Measurements from ENCODE around the gene ADCY7. TPM values are rescaled to one million over a fixed set of nuclear protein-coding genes. Genes with fewer than 3 reads are reported as not detected.

The ADCY7 gene
- total RNA-seq, 1 donor from 2014 or later: 4.6 TPM

GRCh38 chr16:50302472-50303005, 36.2 kb downstream of the ADCY7 start:
- TF ChIP-seq CTCF (IDR thresholded peaks at IDR 0.05): no peak
- H3K4me1 Mint-ChIP-seq (ENCODE audit: unreplicated experiment): peaks cover 7% of the 10 kb centered on the region
- peak; percentile 73 for DNase-seq (ENCODE audit: extremely low spot score, unreplicated experiment)
- no peaks in the 10 kb centered on the region for H3K27me3 Mint-ChIP-seq (ENCODE audit: unreplicated experiment)
- H3K27ac Mint-ChIP-seq (ENCODE audit: unreplicated experiment): no peak overlapping the region
- H3K4me3 Mint-ChIP-seq (ENCODE audit: unreplicated experiment): no peak overlapping the region
- H3K9me3 Mint-ChIP-seq (ENCODE audit: unreplicated experiment): no peaks in the 10 kb centered on the region
- no peaks in the 10 kb centered on the region for H3K36me3 Mint-ChIP-seq (ENCODE audit: unreplicated experiment)

GRCh38 chr16:50303041-50303604, 36.8 kb downstream of the ADCY7 start:
- Mint-ChIP-seq H3K4me3 (ENCODE audit: unreplicated experiment) (no peak overlapping the region), H3K9me3 (ENCODE audit: unreplicated experiment) (no peaks in the 10 kb centered on the region), H3K27me3 (ENCODE audit: unreplicated experiment) (no peaks in the 10 kb centered on the region), H3K36me3 (ENCODE audit: unreplicated experiment) (no peaks in the 10 kb centered on the region), H3K4me1 (ENCODE audit: unreplicated experiment) (peaks cover 7% of the 10 kb centered on the region), H3K27ac (ENCODE audit: unreplicated experiment) (no peak overlapping the region)
- TF ChIP-seq CTCF (IDR thresholded peaks at IDR 0.05): no peak
- DNase-seq (ENCODE audit: extremely low spot score, unreplicated experiment): peak; percentile 49

GRCh38 chr16:50303605-50304466, 37.5 kb downstream of the ADCY7 start:
- H3K27ac Mint-ChIP-seq (ENCODE audit: unreplicated experiment): no peak overlapping the region
- H3K4me1 Mint-ChIP-seq (ENCODE audit: unreplicated experiment): peaks cover 7% of the 10 kb centered on the region
- no peaks in the 10 kb centered on the region for H3K36me3 Mint-ChIP-seq (ENCODE audit: unreplicated experiment)
- DNase-seq (ENCODE audit: extremely low spot score, unreplicated experiment): peak; percentile 79
- no peak overlapping the region for H3K4me3 Mint-ChIP-seq (ENCODE audit: unreplicated experiment)
- no peak for TF ChIP-seq CTCF (IDR thresholded peaks at IDR 0.05)
- H3K27me3 Mint-ChIP-seq (ENCODE audit: unreplicated experiment): no peaks in the 10 kb centered on the region
- H3K9me3 Mint-ChIP-seq (ENCODE audit: unreplicated experiment): no peaks in the 10 kb centered on the region

GRCh38 chr16:50304467-50305440, 38.4 kb downstream of the ADCY7 start:
- Mint-ChIP-seq H3K4me3 (ENCODE audit: unreplicated experiment) (no peak overlapping the region), H3K4me1 (ENCODE audit: unreplicated experiment) (peaks cover 7% of the 10 kb centered on the region), H3K36me3 (ENCODE audit: unreplicated experiment) (no peaks in the 10 kb centered on the region), H3K9me3 (ENCODE audit: unreplicated experiment) (no peaks in the 10 kb centered on the region), H3K27ac (ENCODE audit: unreplicated experiment) (no peak overlapping the region), H3K27me3 (ENCODE audit: unreplicated experiment) (no peaks in the 10 kb centered on the region)
- DNase-seq (ENCODE audit: extremely low spot score, unreplicated experiment): peak; percentile 84
- no peak for TF ChIP-seq CTCF (IDR thresholded peaks at IDR 0.05)

Measured in osteocyte (in vitro differentiated cells).